IPS-20b (cell line): ENCODE data around the gene SMAD6.

Experiments used
- H3K27ac ChIP-seq: one replicate; pipeline ENCODE4 v1.5.1; 2013; ENCODE audit warnings: low read length
- H3K27me3 ChIP-seq: 2 replicates; pipeline ENCODE4 v1.6.1; 2013; ENCODE audit warnings: mild to moderate bottlenecking, low read length, inconsistent platforms; ENCODE audit not compliant: insufficient read depth
- H3K36me3 ChIP-seq: 2 replicates; pipeline ENCODE4 v1.6.1; 2013; ENCODE audit warnings: low read depth, mild to moderate bottlenecking, inconsistent platforms, low read length, moderate library complexity; ENCODE audit not compliant: insufficient read depth
- H3K4me1 ChIP-seq: 2 replicates; pipeline ENCODE4 v1.6.1; 2013; ENCODE audit warnings: mild to moderate bottlenecking, control low read depth, inconsistent platforms, low read length, moderate library complexity; ENCODE audit not compliant: insufficient read depth
- H3K4me3 ChIP-seq: 2 replicates; pipeline ENCODE4 v1.5.1; 2013; ENCODE audit warnings: mild to moderate bottlenecking, low read length, inconsistent platforms
- H3K9ac ChIP-seq: 2 replicates; pipeline ENCODE4 v1.6.1; 2013; ENCODE audit warnings: low read depth, mild to moderate bottlenecking, inconsistent platforms, low read length, moderate library complexity
- H3K9me3 ChIP-seq: 2 replicates; pipeline ENCODE4 v1.6.1; 2013; ENCODE audit warnings: mild to moderate bottlenecking, low read depth, low read length, inconsistent platforms; ENCODE audit not compliant: insufficient read depth

Gene SMAD6

GRCh38 chr15:66692808-66693596, 9.0 kb upstream of the SMAD6 start:
- Histone ChIP-seq H3K4me1 (no peaks in the 10 kb centered on the region), H3K9me3 (no peaks in the 10 kb centered on the region), H3K36me3 (no peaks in the 10 kb centered on the region), H3K27me3 (no peaks in the 10 kb centered on the region), H3K4me3 (no peak overlapping the region), H3K9ac (no peak overlapping the region), H3K27ac (no peak overlapping the region)

GRCh38 chr15:66696770-66697169, 5.3 kb upstream of the SMAD6 start:
- Histone ChIP-seq H3K9ac (no peak overlapping the region), H3K27me3 (peaks cover 10% of the 10 kb centered on the region; the same call in 1 of the 2 replicates)

GRCh38 chr15:66698318-66698961, 3.6 kb upstream of the SMAD6 start:
- no peaks in the 10 kb centered on the region for H3K9me3 ChIP-seq
- no peak overlapping the region for H3K27ac ChIP-seq
- no peaks in the 10 kb centered on the region; the same call in 1 of the 2 replicates for H3K4me1 ChIP-seq
- H3K9ac ChIP-seq: no peak overlapping the region
- no peak overlapping the region for H3K4me3 ChIP-seq
- H3K27me3 ChIP-seq: peaks cover 22% of the 10 kb centered on the region; the same call in 1 of the 2 replicates
- H3K36me3 ChIP-seq: no peaks in the 10 kb centered on the region

More at GRCh38 chr15:66696770-66697169, 5.3 kb upstream of the SMAD6 start:
- Histone ChIP-seq H3K4me1 (no peaks in the 10 kb centered on the region), H3K4me3 (no peak overlapping the region), H3K27ac (no peak overlapping the region), H3K36me3 (no peaks in the 10 kb centered on the region), H3K9me3 (no peaks in the 10 kb centered on the region)

- Histone ChIP-seq H3K27ac (no peak overlapping the region), H3K4me1 (no peaks in the 10 kb centered on the region; the same call in 1 of the 2 replicates), H3K27me3 (peaks cover 27% of the 10 kb centered on the region), H3K9ac (no peak overlapping the region), H3K36me3 (no peaks in the 10 kb centered on the region), H3K9me3 (no peaks in the 10 kb centered on the region), H3K4me3 (no peak overlapping the region)
Measured at GRCh38 chr15:66698971-66699370, 3.1 kb upstream of the SMAD6 start.

GRCh38 chr15:66700412-66700801, 1.6 kb upstream of the SMAD6 start:
- H3K27me3 ChIP-seq: peaks cover 42% of the 10 kb centered on the region
- H3K9ac ChIP-seq: peak overlapping the region; percentile 77
- no peaks in the 10 kb centered on the region for H3K36me3 ChIP-seq
- H3K4me3 ChIP-seq: peak overlapping the region; percentile 73
- no peaks in the 10 kb centered on the region for H3K9me3 ChIP-seq
- peaks cover 9% of the 10 kb centered on the region for H3K4me1 ChIP-seq
- H3K27ac ChIP-seq: no peak overlapping the region

GRCh38 chr15:66700802-66701421, 1.1 kb upstream of the SMAD6 start:
- H3K27me3 ChIP-seq: peaks cover 47% of the 10 kb centered on the region
- peak overlapping the region; percentile 87 for H3K4me3 ChIP-seq
- peaks cover 9% of the 10 kb centered on the region for H3K4me1 ChIP-seq
- H3K27ac ChIP-seq: no peak overlapping the region
- H3K36me3 ChIP-seq: no peaks in the 10 kb centered on the region
- peak overlapping the region; percentile 77 for H3K9ac ChIP-seq
- no peaks in the 10 kb centered on the region for H3K9me3 ChIP-seq

- H3K9me3 ChIP-seq: no peaks in the 10 kb centered on the region
- peak overlapping the region; percentile 87 for H3K4me3 ChIP-seq
- H3K9ac ChIP-seq: peak overlapping the region; percentile 62; the same call in 1 of the 2 replicates
- peaks cover 9% of the 10 kb centered on the region for H3K4me1 ChIP-seq
- peaks cover 50% of the 10 kb centered on the region for H3K27me3 ChIP-seq
- no peak overlapping the region for H3K27ac ChIP-seq
- no peaks in the 10 kb centered on the region for H3K36me3 ChIP-seq
Measured at GRCh38 chr15:66701422-66702034, 508 bp upstream of the SMAD6 start.

GRCh38 chr15:66702787-66703539, 927 bp downstream of the SMAD6 start:
- no peaks in the 10 kb centered on the region for H3K36me3 ChIP-seq
- H3K9ac ChIP-seq: peak overlapping the region; percentile 70; the same call in 1 of the 2 replicates
- H3K9me3 ChIP-seq: no peaks in the 10 kb centered on the region
- peak overlapping the region; percentile 87 for H3K4me3 ChIP-seq
- H3K4me1 ChIP-seq: peaks cover 22% of the 10 kb centered on the region
- no peak overlapping the region for H3K27ac ChIP-seq
- peaks cover 50% of the 10 kb centered on the region for H3K27me3 ChIP-seq

GRCh38 chr15:66703540-66703941, 1.5 kb downstream of the SMAD6 start:
- Histone ChIP-seq H3K4me3 (peak overlapping the region; percentile 87; the same call in 1 of the 2 replicates), H3K27me3 (peaks cover 50% of the 10 kb centered on the region), H3K36me3 (no peaks in the 10 kb centered on the region), H3K9me3 (no peaks in the 10 kb centered on the region), H3K9ac (no peak overlapping the region), H3K4me1 (peaks cover 23% of the 10 kb centered on the region), H3K27ac (no peak overlapping the region)

GRCh38 chr15:66704019-66704802, 2.2 kb downstream of the SMAD6 start:
- peaks cover 50% of the 10 kb centered on the region for H3K27me3 ChIP-seq
- no peak overlapping the region for H3K9ac ChIP-seq
- H3K36me3 ChIP-seq: no peaks in the 10 kb centered on the region
- peak overlapping the region; percentile 87 for H3K4me3 ChIP-seq
- H3K4me1 ChIP-seq: peaks cover 23% of the 10 kb centered on the region
- H3K27ac ChIP-seq: no peak overlapping the region
- H3K9me3 ChIP-seq: no peaks in the 10 kb centered on the region
